B cell (primary cell): ENCODE results near the gene OR5K3. TPM values are rescaled to one million over a fixed set of nuclear protein-coding genes. Genes with fewer than 3 reads are reported as not detected.

Experiments used
- ATAC-seq: fragments of 200-7000 bp; cut with Tn5 transposase; one replicate; pipeline ENCODE4 v1.10.0; 2021; ENCODE audit warnings: low read depth, mild to moderate bottlenecking, moderate number of reproducible peaks, moderate library complexity
- CTCF ChIA-PET: fragments of 350-600 bp; sonication (Branson Sonifier 250); formaldehyde crosslinking; loops from one replicate; lab custom pipeline; 2021; ENCODE audit warnings: antibody characterized with exemption, inconsistent platforms; lab: Charles Lee
- POLR2A ChIA-PET: fragments of 350-600 bp; sonication (Branson Sonifier 250); formaldehyde crosslinking; loops from one replicate; lab custom pipeline; 2021; ENCODE audit warnings: antibody characterized with exemption; lab: Charles Lee
- DNase-seq: peaks from one replicate; pipeline ENCODE4 v3.0.0; 2013
- H2AFZ ChIP-seq: 2 replicates; pipeline ENCODE4 v1.6.1; 2012; ENCODE audit warnings: mild to moderate bottlenecking, low read depth, low read length; ENCODE audit not compliant: insufficient read depth, poor library complexity, severe bottlenecking
- H3K27ac ChIP-seq, 2 donors: 1 replicate in 1 of 2; 2 replicates in 1 of 2; pipeline ENCODE4 v1.5.1; 2012 to 2013; ENCODE audit warnings: low read length in 2 of 2, mild to moderate bottlenecking in 2 of 2, moderate library complexity in 1 of 2
- H3K27me3 ChIP-seq, 4 experiments: fragments of 200-600 bp in 1 of 4; sonication (generic) in 1 of 4; replicated peaks in 1 of 4; 1 replicate in 2 of 4; 2 replicates in 2 of 4; pipeline versions ENCODE4 v1.6.1 to v1.7.0; 2013 to 2016; ENCODE audit warnings: low read length in 3 of 4, mild to moderate bottlenecking in 2 of 4, mixed read lengths in 1 of 4, moderate library complexity in 1 of 4; ENCODE audit not compliant: insufficient read depth in 4 of 4, control insufficient read depth in 3 of 4; ENCODE audit errors: control extremely low read depth in 1 of 4
- H3K36me3 ChIP-seq, 2 experiments: replicated peaks in 1 of 2; 1 replicate in 1 of 2; 2 replicates in 1 of 2; pipeline versions ENCODE4 v1.6.1 to v1.7.1; 2013; ENCODE audit warnings: low read length in 1 of 2; ENCODE audit not compliant: insufficient read depth in 2 of 2, control insufficient read depth in 1 of 2; ENCODE audit errors: control extremely low read depth in 1 of 2, extremely low read depth in 1 of 2
- H3K4me1 ChIP-seq, 2 donors: fragments of 200-600 bp in 1 of 2; sonication (generic) in 1 of 2; 1 replicate in 1 of 2; 2 replicates in 1 of 2; pipeline versions ENCODE4 v1.5.1 to v1.6.1; 2013 to 2017; ENCODE audit warnings: low read length in 2 of 2; ENCODE audit not compliant: control insufficient read depth in 2 of 2, insufficient read depth in 2 of 2
- H3K4me2 ChIP-seq: replicated peaks from 2 replicates; pipeline ENCODE3; 2012; ENCODE audit warnings: mild to moderate bottlenecking, low read depth, low read length; ENCODE audit not compliant: poor library complexity, severe bottlenecking
- H3K4me3 ChIP-seq, 5 experiments: fragments of 200-600 bp in 1 of 5; sonication (generic) in 1 of 5; 1 replicate in 3 of 5; 2 replicates in 2 of 5; pipeline versions ENCODE4 v1.5.1 to v1.7.0; 2011 to 2016; ENCODE audit warnings: low read length in 4 of 5, mild to moderate bottlenecking in 4 of 5, low read depth in 2 of 5, control low read depth in 1 of 5, moderate library complexity in 1 of 5; ENCODE audit not compliant: insufficient read depth in 1 of 5; ENCODE audit errors: control extremely low read depth in 1 of 5, extremely low read depth in 1 of 5
- H3K79me2 ChIP-seq: fragments of 200-600 bp; sonication (generic); one replicate; pipeline ENCODE4 v1.6.0; 2016; ENCODE audit warnings: low read length; ENCODE audit not compliant: control insufficient read depth, insufficient read depth
- H3K9ac ChIP-seq: fragments of 200-600 bp; sonication (generic); 2 replicates; pipeline ENCODE4 v1.6.1; 2017; ENCODE audit warnings: mild to moderate bottlenecking, low read length, moderate library complexity
- H3K9me3 ChIP-seq, 3 donors: one replicate each; pipeline versions ENCODE4 v1.6.1 to v1.7.1; 2013; ENCODE audit warnings: low read length in 2 of 3; ENCODE audit not compliant: control insufficient read depth in 2 of 3, insufficient read depth in 1 of 3; ENCODE audit errors: control extremely low read depth in 1 of 3
- H4K20me1 ChIP-seq: 2 replicates; pipeline ENCODE4 v1.6.0; 2012; ENCODE audit warnings: mild to moderate bottlenecking, low read length; ENCODE audit not compliant: insufficient read depth, control insufficient read depth, poor library complexity, severe bottlenecking
- H3K27ac Mint-ChIP-seq: one replicate; pipeline ENCODE4 v1.8.0; 2021; ENCODE audit warnings: mixed read lengths
- H3K27me3 Mint-ChIP-seq: one replicate; pipeline ENCODE4 v1.8.0; 2021; ENCODE audit warnings: mixed read lengths
- H3K4me1 Mint-ChIP-seq: one replicate; pipeline ENCODE4 v1.8.0; 2021; ENCODE audit warnings: mixed read lengths
- H3K4me3 Mint-ChIP-seq: one replicate; pipeline ENCODE4 v1.8.0; 2021; ENCODE audit warnings: mixed read lengths
- H3K9me3 Mint-ChIP-seq: one replicate; pipeline ENCODE4 v1.8.0; 2022; ENCODE audit warnings: mixed read lengths; ENCODE audit not compliant: insufficient read depth
- CTCF ChIP-seq: fragments of 200-600 bp; IDR thresholded peaks from one replicate; pipeline ENCODE4 v1.8.0; 2022; ENCODE audit warnings: antibody characterized with exemption, mild to moderate bottlenecking
- EZH2 ChIP-seq: IDR thresholded peaks from 2 replicates; pipeline ENCODE4 v1.6.1; 2012; ENCODE audit warnings: borderline replicate concordance, low read depth, mild to moderate bottlenecking, moderate library complexity, low read length; ENCODE audit not compliant: insufficient read depth, poor library complexity, severe bottlenecking
- WGBS: methylation state at CpG from one replicate; pipeline ENCODE4 v1.1.5; 2013; ENCODE audit warnings: missing lambda C conversion rate; ENCODE audit not compliant: insufficient coverage; 5-methylcytosine and 5-hydroxymethylcytosine counted together
- intact Hi-C: fragments of 100-400 bp; cut with micrococcal nuclease; formaldehyde crosslinking; loops from one replicate; pipeline ENCODE4 v1.10.0; 2022
- polyA plus RNA-seq: library from polyadenylated mRNA; depleted of rRNA; stranded (reverse); fragments of >200 nt; gene quantifications from 2 replicates; pipeline ENCODE4 v1.2.3, GENCODE V29; 2012
- total RNA-seq, 2 donors: library from RNA; stranded (reverse); fragments of 120-200 nt in 1 of 2; gene quantifications; 1 replicate in 1 of 2; 2 replicates in 1 of 2; pipeline versions ENCODE4 v1.2.3 to v1.2.4, GENCODE V29; 2013 to 2022

The OR5K3 gene
- total and polyA plus RNA-seq, 2 donors (not counting 1 experiment from before 2014, with no cell fraction given): not detected

GRCh38 chr3:98372445-98372844, 18.0 kb upstream of the OR5K3 start:
- POLR2A ChIA-PET: no interaction called here
- no CpG with 5 or more reads among the region's 1 CpG for WGBS
- no peak overlapping the region for H2AFZ ChIP-seq

GRCh38 chr3:98376631-98377030, 13.8 kb upstream of the OR5K3 start:
- intact Hi-C loops: no loop called here
- H3K27ac ChIP-seq: no peak overlapping the region
- Mint-ChIP-seq H3K27ac (no peak overlapping the region), H3K4me3 (no peak overlapping the region), H3K9me3 (no peaks in the 10 kb centered on the region), H3K27me3 (peaks cover 3% of the 10 kb centered on the region), H3K4me1 (no peaks in the 10 kb centered on the region)
- no peak overlapping the region for H3K4me2 ChIP-seq
- no peaks in the 10 kb centered on the region for H3K4me1 ChIP-seq
- no peak overlapping the region for H3K9ac ChIP-seq
- H3K79me2 ChIP-seq: no peaks in the 10 kb centered on the region
- POLR2A ChIA-PET: no interaction called here
- no peak for DNase-seq
- no peaks in the 10 kb centered on the region for H4K20me1 ChIP-seq
- H2AFZ ChIP-seq: no peak overlapping the region
- CTCF ChIA-PET: no interaction called here
- H3K36me3 ChIP-seq: no peaks in the 10 kb centered on the region
- H3K4me3 ChIP-seq: no peak overlapping the region
- ATAC-seq: no peak
- no peak for TF ChIP-seq EZH2
- no peak for TF ChIP-seq CTCF
- WGBS: no CpG with 5 or more reads among the region's 2 CpGs
- no peaks in the 10 kb centered on the region for H3K27me3 ChIP-seq
- no peaks in the 10 kb centered on the region for H3K9me3 ChIP-seq

More at GRCh38 chr3:98372445-98372844, 18.0 kb upstream of the OR5K3 start:
- intact Hi-C loops: no loop called here
- no peak overlapping the region for H3K4me3 Mint-ChIP-seq
- Histone ChIP-seq H3K27ac (no peak overlapping the region), H3K27me3 (no peaks in the 10 kb centered on the region), H3K36me3 (no peaks in the 10 kb centered on the region), H3K4me1 (no peaks in the 10 kb centered on the region), H3K4me2 (no peak overlapping the region), H3K4me3 (no peak overlapping the region), H3K79me2 (no peaks in the 10 kb centered on the region), H4K20me1 (no peaks in the 10 kb centered on the region), H3K9ac (no peak overlapping the region), H3K9me3 (no peaks in the 10 kb centered on the region)
- ATAC-seq (no peak), DNase-seq (no peak)
- CTCF ChIA-PET: interaction anchor here (0.7 kb wide), 1 partner anchor 353 kb away, joined by 3 read pairs; no protein-coding TSS in a partner anchor
- H3K4me1 Mint-ChIP-seq: no peaks in the 10 kb centered on the region
- H3K27me3 Mint-ChIP-seq: peaks cover 8% of the 10 kb centered on the region
- no peak overlapping the region for H3K27ac Mint-ChIP-seq
- TF ChIP-seq EZH2: no peak
- no peak for TF ChIP-seq CTCF
- no peaks in the 10 kb centered on the region for H3K9me3 Mint-ChIP-seq
